Limb (tissue), 2 donors: ENCODE measurements around the gene CCDC69.
A peak's percentile ranks its signal among the peaks of the same experiment; 100 is the strongest.
"Not testable (repeated sequence)": the region's sequence is repeated elsewhere in the genome, so short reads cannot be mapped to it uniquely, and the experiment has no call there.

Experiments used
- DNase-seq, 2 donors: peaks; one replicate each; pipeline ENCODE4 v3.0.0-alpha.2; 2016; ENCODE audit errors: extremely low spot score in 2 of 2

The CCDC69 gene

GRCh38 chr5:151223447-151224264, at the start of gene CCDC69:
Gene CCDC69, minus strand, starts transcription at chr5:151224092. Its CDS starts 122 bp downstream, at chr5:151223970.
- DNase-seq, result peak; percentile 73 to 83

- no peak for DNase-seq
Observed at GRCh38 chr5:151271336-151271735, 47.4 kb upstream of the CCDC69 start.

- no peak for DNase-seq
Observed at GRCh38 chr5:151270599-151270998, 46.7 kb upstream of the CCDC69 start.

GRCh38 chr5:151267491-151268260, 43.8 kb upstream of the CCDC69 start:
- DNase-seq, result no peak

- DNase-seq, result no peak
Observed at GRCh38 chr5:151264113-151264512, 40.2 kb upstream of the CCDC69 start.

- no peak for DNase-seq
Observed at GRCh38 chr5:151262532-151262931, 38.6 kb upstream of the CCDC69 start.

GRCh38 chr5:151259931-151260330, 36.0 kb upstream of the CCDC69 start:
- DNase-seq, result no peak

GRCh38 chr5:151258816-151259215, 34.9 kb upstream of the CCDC69 start:
- no peak for DNase-seq

GRCh38 chr5:151258201-151258611, 34.3 kb upstream of the CCDC69 start:
- DNase-seq, result no peak

GRCh38 chr5:151257731-151258181, 33.9 kb upstream of the CCDC69 start:
- no peak for DNase-seq

GRCh38 chr5:151255621-151256286, 31.9 kb upstream of the CCDC69 start:
- DNase-seq, result no peak

GRCh38 chr5:151254990-151255389, 31.1 kb upstream of the CCDC69 start:
- DNase-seq, result not testable (repeated sequence)

GRCh38 chr5:151254556-151254955, 30.7 kb upstream of the CCDC69 start:
- no peak for DNase-seq

- DNase-seq, result no peak
Observed at GRCh38 chr5:151253605-151253950, 29.7 kb upstream of the CCDC69 start.

GRCh38 chr5:151252762-151253604, 29.1 kb upstream of the CCDC69 start, which contains the start of gene GM2A:
Gene GM2A, plus strand, starts transcription at chr5:151253185. Its CDS starts 32 bp downstream, at chr5:151253217.
- DNase-seq, result peak; percentile 99

GRCh38 chr5:151251621-151252020, 27.7 kb upstream of the CCDC69 start:
- no peak for DNase-seq

GRCh38 chr5:151251001-151251551, 27.2 kb upstream of the CCDC69 start:
- no peak for DNase-seq

- DNase-seq, result no peak
Observed at GRCh38 chr5:151250346-151251000, 26.6 kb upstream of the CCDC69 start.

GRCh38 chr5:151249281-151249680, 25.4 kb upstream of the CCDC69 start:
- no peak for DNase-seq

GRCh38 chr5:151248651-151249050, 24.8 kb upstream of the CCDC69 start:
- no peak for DNase-seq
